GM21717 (cell line): ENCODE measurements around the gene ZC4H2.
"Not testable (repeated sequence)": the region's sequence is repeated elsewhere in the genome, so short reads cannot be mapped to it uniquely, and the experiment has no call there.

Source experiments
- ATAC-seq: cut with Tn5 transposase; IDR thresholded peaks from one replicate; pipeline ENCODE4 v1.9.1; 2021; ENCODE audit warnings: mild to moderate bottlenecking, moderate library complexity; ENCODE audit not compliant: unreplicated experiment

Gene ZC4H2, protein sequence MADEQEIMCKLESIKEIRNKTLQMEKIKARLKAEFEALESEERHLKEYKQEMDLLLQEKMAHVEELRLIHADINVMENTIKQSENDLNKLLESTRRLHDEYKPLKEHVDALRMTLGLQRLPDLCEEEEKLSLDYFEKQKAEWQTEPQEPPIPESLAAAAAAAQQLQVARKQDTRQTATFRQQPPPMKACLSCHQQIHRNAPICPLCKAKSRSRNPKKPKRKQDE

DNA sequence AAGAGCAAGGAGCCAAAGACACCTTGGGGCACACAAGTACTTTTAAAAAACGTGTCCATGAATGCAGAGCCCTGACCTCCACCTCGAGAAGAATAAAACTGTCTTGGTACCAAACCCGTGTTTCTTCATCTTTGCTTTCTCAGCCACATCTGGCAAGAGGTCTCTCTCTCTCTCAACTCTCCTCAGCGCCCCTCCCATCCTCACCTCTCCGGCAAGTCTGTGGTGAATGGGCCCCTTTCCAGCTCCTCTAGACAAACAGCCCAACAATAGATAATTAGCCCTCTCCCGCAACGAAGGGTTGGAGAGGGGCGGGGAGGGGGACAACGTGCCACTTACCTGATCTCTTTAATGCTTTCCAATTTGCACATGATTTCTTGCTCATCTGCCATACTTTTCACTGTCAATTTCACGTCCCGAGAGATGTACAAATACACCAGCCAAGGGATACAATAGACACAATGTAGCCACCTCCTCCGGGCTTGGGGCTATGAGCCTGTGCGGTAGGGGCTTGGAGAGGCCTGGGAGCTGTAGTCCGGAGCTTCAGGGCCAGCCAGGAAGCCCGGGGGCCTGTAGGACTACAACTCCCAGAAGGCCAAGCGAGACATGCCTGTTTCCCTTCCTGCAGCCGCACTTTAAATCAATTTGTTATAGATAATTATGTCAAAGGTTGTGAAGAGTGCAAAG, at the start of gene ZC4H2:
ZC4H2 (minus strand) TSS at position 462 of the 684 bp plus-strand sequence; CDS start at position 389, 73 bp downstream.
- peak; percentile 100 for ATAC-seq

DNA sequence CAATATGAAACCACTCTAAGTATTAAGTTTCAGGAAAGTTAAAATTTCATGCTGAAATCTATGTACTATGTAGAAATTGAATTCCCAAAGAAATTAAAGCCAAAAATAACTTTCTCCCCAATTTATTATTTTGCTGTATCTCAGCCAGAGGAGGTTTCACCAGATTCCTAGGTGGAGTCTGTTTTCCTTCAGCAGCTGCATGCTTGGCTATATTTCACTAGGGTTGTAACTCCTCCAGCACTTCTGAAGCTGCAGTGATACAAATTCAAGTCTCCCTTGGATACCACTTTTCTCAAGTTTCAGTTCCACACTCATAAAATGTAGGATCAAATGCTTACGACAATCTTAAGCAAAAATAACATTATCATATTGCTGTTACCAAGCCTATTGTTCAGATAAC, 41.2 kb upstream of the ZC4H2 start:
- no peak for ATAC-seq

DNA sequence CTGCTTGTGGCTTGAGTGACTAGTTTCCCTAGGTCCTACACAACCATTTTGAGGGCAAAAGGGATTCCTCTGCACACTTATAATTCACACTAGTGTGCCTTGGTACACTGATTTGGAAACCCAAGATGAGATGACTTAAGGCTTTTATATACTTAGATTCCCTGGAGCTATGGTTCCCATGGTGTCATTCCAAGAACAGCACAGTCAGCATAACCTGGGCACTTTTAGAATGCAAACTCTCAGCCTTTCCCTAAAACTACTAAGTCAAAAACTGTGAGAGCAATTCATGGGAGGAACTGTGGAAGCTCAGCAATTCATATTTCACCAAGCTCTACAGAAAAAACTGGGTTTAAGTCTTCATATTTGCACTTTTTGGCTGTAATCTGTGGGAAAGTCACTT, 38.0 kb upstream of the ZC4H2 start:
- no peak for ATAC-seq

DNA sequence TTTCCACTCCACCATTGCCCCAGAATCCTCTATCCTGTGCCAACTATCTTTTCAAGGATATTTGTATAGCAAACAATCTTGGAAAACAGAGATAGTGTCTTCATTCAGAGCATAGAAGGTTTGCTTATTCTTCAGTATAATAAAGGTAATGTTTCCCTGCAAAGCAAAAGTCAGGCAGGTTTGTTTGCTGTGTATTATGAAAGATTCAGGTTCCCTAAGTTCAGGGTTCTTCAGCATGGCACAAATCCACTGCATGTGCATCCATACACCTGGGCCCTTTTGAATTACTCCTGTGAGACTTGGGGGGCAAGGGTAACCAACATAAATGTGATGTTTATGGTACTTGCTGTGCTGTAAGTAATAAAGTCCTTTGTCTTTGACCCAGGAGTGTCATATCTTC, 33.2 kb upstream of the ZC4H2 start:
- no peak for ATAC-seq

DNA sequence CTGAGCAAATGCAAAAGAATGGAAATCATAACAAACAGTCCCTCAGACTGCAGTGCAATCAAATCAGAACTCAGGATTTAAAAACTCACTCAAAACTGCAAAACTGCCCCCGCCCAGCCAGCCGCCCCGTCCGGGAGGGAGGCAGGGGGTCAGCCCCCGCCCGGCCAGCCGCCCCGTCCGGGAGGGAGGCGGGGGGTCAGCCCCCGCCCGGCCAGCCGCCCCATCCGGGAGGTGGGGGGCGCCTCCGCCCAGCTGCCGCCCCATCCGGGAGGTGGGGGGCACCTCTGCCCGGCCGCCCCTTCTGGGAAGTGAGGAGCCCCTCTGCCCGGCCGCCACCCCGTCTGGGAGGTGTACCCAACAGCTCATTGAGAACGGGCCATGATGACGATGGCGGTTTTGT, 26.0 kb upstream of the ZC4H2 start:
- not testable (repeated sequence) for ATAC-seq

DNA sequence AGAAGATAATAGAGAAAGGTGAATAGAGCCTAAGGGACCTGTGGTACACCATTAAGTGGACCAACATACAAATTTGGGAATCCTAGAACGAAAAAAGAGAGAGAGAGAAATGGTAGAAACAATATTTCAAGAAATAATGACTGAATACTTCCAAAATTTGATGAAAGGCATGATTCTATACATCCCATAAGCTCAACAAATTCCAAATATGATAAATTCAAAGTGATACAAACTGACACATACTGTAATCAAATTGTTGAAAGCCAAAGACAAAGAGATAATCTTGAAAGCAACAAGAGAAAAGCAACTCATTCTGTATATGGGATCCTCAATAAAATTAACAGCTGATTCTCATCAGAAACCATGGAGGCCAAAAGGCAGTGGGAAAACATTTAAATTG, 20.6 kb upstream of the ZC4H2 start:
- no peak for ATAC-seq

DNA sequence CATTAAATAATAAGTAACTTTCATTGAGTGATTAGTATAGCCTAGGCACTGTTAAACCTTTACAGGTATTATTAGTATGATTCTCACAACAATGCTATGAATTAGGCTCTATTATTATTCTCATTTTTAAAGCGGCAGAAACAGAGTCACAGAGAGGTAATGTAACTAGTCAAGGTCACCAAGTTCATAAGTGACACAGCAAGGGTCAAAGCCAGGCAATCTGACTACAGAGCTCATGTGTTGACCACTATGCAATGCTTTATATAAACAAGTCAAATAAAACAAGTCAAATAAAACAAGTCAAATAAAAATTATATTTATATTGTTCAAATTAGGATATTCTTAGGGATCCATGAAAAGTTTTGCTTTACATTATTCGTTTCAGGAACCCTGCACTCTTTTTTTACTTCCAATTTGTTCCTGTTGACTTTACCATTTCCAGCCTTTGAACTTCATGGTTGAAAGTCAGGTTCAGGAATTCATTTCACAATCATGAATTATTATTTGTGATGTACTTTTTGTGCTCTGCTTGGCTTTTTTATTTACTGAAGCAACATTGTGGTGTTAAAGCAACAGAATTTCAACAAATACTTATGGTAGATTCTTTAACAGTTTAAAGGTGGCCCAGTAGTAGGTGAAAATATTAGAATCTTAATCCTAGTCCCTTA, 18.0 kb upstream of the ZC4H2 start:
- ATAC-seq: no peak

DNA sequence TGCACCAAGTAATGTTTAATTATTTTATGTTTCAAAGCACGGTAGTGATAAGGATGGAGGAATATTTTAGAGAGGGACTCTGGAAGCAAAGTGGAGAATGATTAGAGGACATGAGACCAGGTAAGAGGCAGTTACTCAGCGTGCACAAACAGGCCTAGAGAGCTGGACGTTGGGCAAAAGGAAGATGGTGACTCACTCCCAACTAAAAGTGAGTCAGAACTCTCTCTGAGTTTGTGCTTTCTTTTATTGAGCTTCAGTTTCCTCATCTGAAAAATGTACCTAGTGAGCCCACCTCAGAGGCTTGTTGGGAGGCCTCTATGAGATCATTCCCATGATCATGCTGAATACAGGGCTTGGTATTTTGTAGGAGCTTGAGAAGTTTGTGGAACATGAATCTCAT, 1.6 kb upstream of the ZC4H2 start:
- no peak for ATAC-seq

DNA sequence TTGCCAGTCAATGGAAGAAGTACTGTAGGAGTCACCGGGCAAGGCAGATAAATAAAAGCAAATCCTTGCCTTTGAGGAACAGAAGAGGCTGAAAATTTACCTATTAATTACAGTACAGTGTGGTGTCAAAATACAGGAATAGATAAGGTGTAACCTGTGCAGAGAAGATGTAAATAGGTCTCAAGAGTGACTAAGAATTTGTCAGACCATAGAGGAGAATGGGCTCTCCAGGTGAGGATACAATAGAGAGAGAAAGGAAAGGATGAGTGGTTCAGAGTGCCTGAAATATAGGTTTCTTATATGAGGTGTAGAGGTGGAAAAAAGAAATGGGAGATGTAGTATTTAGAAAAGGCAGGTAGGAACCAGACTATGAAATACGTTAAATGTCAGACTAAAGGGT, 801 bp upstream of the ZC4H2 start:
- ATAC-seq: no peak

DNA sequence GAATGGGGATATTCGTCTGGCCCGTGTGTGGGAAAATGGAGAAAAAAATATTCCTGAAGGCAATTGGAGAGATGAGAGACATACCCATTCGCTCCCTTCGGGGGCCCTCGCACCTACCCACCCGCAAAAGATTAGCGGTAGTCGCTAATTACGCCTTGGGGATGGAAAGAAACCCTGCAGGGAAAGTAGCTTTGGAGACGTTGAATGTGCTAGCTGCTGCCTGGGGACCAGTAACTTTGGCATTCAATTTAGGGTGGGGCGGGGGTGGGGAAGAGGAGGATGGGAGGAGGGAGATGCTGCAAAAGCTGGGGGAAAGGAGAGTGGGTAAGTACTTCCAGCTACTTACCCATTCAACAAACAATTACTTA, 407 bp upstream of the ZC4H2 start:
- peak; percentile 16 for ATAC-seq

DNA sequence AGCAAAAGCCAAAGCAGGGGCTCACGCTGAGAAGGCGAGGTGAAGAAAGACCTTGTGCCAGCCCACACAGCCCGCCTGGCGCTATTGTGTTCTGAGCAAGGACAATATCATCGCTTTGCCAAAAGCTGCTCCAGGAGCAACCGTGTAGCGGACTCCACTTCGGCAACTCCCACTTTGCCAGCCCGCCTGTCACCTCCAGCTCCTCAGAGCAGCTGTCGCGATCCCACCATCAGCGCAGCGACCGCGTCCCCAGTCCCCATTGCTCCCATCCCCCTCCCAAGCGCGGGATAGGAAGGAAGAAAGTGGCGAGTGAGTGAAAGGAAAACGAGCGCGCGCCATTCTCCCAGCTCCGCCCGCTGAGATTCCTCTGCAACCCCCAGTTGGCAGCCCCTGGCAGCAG, 759 bp downstream of the ZC4H2 start:
- ATAC-seq: peak; percentile 28

DNA sequence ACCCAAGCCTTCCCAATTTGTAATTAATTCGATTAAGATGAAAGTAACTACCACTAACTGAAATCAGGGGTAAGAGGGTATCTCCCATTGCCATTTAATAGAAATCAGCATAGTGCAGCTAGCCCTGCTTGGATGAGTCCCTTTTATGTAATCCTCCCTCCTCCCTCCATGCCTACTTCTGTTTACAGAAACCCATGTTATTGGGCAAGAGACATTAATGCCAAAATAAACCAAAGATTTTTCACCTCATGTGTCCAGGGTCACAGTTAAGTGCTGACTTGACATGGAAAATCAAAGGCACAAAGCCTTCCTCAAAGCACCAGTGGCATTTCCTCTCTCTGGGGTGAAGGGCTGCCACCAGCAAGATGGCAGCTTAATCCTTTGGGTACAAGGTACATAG, 50.8 kb downstream of the ZC4H2 start:
- no peak for ATAC-seq

DNA sequence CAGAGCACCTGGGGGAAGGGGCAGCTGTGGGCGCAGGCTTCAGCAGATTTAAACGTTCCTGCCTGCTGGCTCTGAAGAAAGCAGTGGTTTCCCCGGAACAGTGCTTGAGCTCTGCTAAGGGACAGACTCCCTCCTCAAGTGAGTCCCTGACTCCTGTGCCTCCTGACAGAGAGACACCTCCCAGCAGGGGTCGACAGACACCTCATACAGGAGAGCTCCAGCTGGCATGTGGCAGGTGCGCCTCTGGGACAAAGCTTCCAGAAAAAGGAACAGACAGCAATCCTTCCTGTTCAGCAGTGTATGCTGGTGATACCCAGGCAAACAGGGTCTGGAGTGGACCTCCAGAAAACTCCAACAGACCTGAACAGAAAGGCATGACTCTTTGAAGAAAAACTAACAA, 68.1 kb downstream of the ZC4H2 start:
- ATAC-seq: no peak

DNA sequence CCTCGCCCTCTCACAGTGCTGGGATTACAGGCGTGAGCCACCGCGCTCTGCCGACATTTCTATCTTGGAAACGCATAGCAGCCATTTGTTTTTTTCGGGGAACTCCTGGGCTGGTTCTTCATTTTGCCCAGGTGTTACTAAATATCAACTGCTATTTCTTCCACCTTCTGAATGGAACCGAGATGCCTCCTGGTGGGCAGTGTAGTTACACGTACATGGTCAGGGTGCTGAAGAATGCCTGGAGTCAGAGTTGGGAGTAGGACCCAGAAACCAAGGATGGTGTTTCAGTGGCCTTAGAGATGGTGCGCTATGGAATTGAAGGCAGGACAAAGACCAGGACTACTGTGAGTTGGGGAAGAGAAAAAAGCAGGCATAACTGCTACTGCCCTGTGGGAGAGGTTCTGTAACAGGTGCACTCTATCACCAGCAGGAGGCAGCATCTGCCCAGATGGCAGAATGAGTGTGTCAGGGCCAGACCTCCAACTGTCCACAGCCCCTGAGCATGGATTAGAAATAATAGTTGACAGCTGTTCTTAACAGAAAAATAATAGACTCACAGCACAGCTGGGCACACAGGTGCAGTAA, 81.7 kb downstream of the ZC4H2 start:
- ATAC-seq: no peak

DNA sequence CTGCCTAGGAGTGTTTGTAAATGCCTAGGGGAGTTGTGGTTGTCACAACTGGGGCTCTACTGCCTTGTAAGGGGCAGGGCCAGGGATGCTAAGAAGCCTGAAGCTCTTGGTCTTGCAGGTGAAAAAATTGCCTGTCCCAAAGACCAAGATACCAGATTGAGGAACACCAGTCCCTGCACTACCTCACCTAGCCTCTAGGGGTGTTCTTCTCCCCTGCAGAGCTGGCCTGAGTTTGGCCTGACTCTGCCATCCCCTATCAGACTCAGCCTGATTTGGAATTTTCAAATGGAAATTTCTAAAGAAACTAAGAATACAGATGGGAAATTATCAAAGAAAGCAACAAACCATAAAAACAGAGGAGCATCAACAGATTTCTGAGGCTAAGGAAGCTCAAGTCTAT, 90.4 kb downstream of the ZC4H2 start:
- no peak for ATAC-seq

DNA sequence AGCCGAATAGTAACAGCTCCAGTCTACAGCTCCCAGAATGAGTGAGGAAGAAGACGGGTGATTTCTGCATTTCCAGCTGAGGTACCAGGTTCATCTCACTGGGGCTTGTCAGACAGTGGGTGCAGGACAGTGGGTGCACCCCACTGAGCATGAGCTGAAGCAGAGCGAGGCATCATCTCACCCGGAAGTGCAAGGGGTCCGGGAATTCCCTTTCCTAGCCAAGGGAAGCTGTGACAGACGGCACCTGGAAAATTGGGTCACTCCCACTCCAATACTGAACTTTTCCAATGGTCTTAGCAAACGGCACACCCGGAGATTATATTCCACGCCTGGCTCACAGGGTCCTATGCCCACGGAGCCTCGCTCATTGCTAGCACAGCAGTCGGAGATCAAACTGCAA, 97.5 kb downstream of the ZC4H2 start:
- ATAC-seq: not testable (repeated sequence)

DNA sequence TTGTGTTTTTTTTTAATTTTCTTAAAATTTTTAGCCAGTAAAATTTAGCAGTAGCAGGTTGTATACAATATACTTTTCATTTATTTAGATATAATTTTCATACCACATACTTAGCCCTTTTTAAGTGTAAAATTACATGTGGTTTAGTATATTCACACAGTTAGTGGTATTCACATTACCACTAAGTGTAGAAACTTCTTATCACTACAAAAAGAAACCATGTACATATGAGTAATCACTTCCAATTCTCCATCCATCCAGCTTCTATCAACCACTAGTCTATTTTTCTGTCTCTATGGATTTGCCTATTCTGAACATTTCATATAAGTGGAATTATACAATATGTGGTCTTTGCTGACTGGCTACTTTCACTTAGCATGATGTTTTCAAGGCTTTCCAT, 109.0 kb downstream of the ZC4H2 start:
- no peak for ATAC-seq
